Hematopoietic multipotent progenitor cell treated with erythropoietin and hydrocortisone succinate and interleukin-3 and kit ligand, for 17 days (in vitro differentiated cells): ENCODE results near the gene CUEDC1.

Source experiments
- DNase-seq: peaks from one replicate; pipeline ENCODE4 v3.0.0-alpha.2; 2015; ENCODE audit warnings: low spot score

CUEDC1 gene

GRCh38 chr17:57915544-57915943 lies 39.7 kb downstream of the CUEDC1 start:
- no peak for DNase-seq

DNA sequence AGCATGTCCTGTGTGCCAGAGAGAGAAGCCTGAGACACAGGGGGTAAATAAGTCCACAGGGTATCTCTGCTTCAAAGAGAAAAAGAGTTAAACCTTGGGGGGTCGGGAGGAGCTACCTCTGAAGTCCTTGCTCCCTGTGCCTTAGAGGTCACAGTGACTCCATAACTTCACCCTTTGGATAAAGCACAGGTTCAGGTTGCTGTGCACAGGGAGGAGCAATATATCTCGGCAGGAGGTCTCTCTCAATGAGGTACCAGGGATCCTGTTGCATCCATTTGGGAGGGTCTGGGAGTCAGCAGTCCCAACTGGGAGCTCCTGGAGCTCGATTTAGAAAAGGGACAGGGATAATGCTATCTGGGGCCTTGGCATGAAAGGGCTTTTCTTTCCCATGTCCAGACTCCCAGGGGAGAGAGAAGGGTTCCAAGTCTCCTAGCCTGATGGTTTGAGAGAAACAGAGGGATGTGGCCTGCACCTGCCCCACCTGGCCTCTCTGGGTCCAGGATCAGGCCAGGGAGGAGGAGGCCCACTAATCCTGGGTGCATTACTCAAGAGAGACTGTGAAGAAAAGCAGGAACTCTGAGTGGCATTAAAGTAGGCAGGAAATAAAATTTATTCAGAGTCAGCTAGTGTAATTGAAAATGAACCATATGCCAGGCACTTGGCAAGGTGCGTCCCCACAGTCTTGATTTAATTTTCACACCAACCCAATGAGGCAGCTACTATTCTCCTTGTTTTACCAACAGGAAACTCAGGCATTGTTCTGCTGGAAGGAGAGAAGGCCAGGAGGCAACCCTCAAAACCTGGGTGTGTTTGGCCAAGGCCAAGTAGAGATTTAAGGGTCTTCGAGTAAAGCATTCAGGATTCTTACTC lies 40.7 kb downstream of the CUEDC1 start:
- DNase-seq: no peak

DNA sequence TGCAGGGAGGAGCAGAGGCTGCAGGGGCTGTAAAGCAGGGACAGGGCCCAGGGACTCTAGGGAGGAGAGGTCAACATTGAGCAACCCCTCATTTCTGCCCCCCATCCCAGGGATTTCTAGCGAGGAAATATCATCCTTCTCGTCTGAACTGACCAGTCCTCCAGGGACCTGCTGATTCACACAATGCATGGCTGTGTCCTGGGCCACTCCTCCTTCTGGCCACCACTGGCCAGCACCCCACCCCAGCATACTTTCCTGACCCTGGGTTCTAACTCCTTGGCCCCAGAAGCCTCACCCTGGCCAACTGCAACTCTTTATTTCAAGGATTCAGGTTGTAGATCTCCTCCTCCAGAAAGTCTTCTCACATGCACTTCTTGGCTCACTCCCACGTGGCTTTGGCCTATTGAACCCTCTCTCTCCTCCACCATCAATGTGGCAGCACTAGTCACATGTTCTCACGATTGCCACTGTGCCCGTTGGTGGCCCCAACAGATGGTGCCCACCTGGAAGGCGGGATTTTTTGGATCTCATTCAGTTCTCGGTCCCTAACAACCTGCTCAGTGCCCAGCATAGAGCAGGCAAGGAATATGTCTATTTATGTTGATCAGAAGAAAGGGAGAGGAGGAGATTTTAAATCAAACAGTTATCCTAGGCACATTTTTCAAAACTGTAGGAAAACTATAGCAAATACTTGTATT lies 41.5 kb downstream of the CUEDC1 start:
- DNase-seq: no peak

GRCh38 chr17:57911834-57912673 lies 43.2 kb downstream of the CUEDC1 start:
- DNase-seq: no peak

- DNase-seq: no peak
Observed at GRCh38 chr17:57910462-57911420, 44.5 kb downstream of the CUEDC1 start.

DNA sequence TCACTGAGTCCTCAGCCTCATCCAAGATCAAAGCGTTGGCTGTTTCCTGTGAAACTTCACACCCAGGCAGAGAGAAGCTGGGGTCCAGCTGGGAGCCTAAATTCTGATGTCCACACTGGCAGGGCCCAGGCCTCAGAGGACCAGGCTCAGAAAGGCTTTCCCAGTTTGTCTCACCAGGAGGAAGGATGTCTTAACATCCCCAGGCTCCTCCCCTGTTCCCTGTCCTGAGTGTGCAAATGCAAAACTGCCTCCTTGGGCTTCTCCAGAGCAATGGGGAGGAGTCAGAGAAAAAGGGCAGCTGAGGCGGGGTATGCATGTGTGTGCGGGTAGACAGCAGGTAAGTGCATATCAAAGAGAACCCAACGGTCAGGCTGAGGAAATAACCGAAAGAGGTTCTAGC lies 45.7 kb downstream of the CUEDC1 start:
- DNase-seq: no peak

DNA sequence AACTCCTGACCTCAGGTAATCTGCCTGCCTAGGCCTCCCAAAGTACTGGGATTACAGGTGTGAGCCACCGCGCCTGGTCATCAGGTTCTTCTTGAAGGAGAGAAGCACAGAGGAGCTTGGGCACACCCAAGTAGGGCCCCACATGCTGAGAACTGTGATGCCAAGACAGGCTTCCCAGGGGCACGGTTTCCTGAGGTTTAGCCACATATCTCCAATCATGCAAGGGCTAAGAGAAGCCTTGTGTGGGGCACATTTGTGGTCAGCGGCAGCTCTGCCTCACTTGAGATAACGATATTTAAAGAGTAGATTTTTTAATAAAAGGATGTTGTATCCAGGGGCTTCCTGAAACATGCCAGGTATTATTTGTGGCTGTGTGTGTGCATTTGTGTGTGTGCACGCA lies 46.9 kb downstream of the CUEDC1 start:
- no peak for DNase-seq

DNA sequence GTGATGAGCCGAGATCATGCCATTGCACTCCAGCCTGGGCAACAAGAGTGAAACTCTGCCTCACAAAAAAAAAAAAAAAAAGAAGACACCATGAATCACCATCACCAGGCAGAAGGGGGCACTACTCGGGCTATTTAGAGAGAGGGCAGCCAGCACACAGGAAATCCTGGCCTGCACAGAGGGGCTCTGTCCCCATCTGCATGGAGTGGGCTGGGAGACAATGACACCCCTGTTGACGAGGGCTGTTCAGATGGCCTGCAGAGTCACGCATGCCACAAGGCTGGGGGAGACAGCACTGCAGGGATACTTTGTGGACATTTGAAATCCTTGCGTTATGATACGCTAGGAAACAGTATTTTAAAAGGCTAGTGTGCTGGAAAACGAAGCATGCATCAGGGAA lies 48.3 kb downstream of the CUEDC1 start:
- no peak for DNase-seq

- no peak for DNase-seq
Observed at GRCh38 chr17:57905875-57906455, 49.2 kb downstream of the CUEDC1 start.

GRCh38 chr17:57903961-57904360 lies 51.3 kb downstream of the CUEDC1 start:
- no peak for DNase-seq

- no peak for DNase-seq
Observed at GRCh38 chr17:57902800-57903759, 52.1 kb downstream of the CUEDC1 start.

- DNase-seq: no peak
Observed at GRCh38 chr17:57902117-57902799, 53.0 kb downstream of the CUEDC1 start.

DNA sequence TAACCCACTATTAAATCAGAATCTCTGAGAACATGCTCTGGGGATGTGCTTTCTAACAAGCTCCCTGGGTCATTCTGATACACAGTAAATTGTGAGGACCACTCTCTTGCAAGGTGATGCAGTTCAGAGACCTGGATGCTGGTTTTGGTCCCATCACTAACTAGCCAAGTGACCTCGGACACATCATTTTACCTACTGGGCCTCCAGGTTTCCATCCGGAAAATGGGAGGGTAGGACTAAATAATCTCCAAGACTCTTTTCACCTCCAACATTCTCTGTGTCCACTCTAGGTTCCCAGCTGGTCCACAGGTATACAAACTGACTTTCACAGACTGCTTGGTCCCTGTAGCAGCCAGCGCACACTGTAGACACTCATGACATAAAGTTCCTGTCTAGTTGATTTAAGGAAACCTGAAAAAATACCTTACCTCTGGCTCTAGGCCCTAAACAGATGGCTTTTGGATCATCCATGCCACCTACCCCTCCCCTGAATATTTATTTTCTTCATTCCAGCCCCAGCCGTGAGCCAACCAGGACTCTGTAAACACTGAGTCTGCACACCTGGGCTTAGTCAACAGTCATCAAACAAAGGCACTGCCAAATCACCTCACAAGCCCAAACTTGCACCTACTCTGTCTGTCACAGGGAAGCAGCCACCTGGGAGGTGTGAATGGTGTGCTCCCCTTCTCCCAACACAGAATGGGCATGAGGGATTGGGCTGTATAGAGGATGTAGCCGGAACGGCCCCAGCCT lies 54.0 kb downstream of the CUEDC1 start:
- no peak for DNase-seq

DNA sequence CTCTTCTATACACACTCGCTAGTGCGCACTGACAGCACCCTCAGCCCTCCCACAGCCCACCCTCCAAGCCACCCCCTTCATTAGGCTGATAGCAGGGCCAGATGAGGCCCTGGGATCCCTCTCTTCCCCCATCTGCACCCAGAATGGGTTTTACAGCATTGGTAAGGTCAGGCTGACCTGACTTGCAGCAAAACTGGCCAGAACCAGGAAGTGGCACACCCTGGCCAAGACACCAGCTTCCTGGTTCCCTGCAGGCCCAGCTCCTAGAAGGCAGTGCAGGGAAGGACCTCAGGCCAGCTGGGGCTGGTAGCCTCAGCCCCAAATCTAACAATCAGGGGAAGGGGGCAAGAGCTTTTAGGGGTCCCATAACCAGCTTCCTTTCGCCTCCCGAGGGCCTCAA lies 55.4 kb downstream of the CUEDC1 start:
- no peak for DNase-seq

DNA sequence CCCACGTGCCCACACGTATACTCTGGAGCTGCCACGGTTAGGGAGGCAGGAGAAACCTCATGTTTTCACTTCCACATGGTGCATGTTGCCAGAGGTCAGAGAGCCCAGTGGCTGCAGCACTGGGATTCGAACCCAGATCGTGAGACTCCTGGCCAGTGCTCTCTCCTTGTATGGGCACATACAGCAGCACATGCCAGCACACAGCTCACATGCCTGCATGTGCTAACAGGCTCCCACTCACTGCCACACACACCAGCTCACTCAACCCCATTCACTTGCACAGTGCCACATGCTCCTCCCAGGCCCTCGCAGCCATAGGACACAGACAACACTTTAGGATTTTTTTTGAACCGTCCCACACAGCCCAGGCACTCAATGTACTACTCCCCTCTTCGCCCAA lies 55.8 kb downstream of the CUEDC1 start:
- no peak for DNase-seq

GRCh38 chr17:57898487-57899311 lies 56.5 kb downstream of the CUEDC1 start:
- DNase-seq: no peak

DNA sequence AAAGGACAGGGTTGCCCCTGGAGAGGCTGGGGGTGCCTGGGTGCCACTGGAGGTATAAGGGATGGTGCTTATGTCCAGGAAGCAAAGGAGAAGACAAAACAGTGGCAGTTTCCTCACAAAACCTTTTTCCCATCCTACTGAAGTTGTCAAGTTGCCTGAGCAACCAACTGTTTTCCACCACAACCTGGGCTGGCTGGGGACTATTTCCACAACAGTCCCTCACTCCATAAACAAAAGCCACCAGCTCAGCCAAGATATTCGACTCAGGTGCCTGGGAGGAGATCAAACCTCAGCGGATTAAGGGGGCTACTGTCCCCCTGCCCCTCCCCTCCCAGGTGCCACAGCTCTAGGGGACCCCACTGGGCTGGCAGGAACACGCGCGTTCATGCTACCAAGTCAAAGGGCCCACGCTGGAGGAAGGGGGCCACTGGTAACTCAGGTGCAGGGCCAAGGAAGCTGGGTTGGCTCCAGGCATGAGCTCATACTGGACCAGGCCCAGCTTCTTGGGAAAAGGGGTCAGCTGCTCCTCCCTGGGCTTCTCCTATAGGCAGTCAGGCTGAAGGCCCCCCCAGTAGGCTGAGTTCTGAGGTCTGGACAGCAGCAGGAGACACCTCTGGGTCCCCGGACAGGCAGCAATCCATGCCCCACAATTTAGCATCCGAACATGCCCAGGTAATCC lies 59.7 kb downstream of the CUEDC1 start:
- no peak for DNase-seq
